ENCODE data around the gene HP.

Gene HP

DNA sequence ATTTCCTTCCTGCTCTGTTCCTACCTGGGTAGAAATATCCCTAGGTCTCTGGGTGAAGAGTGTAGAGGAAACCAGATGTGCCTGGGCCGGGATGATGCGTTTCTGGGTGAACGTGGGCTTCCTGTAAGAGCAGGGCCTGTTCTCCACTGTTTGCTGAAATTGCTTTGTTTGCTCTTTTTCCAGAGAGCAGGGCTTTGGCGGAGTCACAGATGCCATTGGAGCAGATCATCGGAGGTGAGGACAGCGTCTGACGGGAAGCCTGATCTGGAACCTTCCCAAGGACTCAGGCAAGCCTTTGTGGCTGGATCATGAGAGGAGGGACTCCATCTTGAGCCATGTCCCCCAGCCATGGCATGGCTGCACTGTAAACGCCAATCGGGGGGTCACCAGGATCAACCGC, 30.3 kb upstream of the HP start:
- H3K9ac ChIP-seq (ENCODE audit: low read length): peak overlapping the region; percentile 48
- no peak overlapping the region for H2AK5ac ChIP-seq (ENCODE audit: low read length)
- no peak overlapping the region for H3K4me3 ChIP-seq (ENCODE audit: low read depth, low read length)
- no peak overlapping the region for H4K8ac ChIP-seq (ENCODE audit: low read depth, low read length)
- no peaks in the 10 kb centered on the region for H3K79me2 ChIP-seq (ENCODE audit: control insufficient read depth, insufficient read depth, low read length, poor library complexity)
- H3K79me1 ChIP-seq (ENCODE audit: low read length): no peaks in the 10 kb centered on the region
- H2AFZ ChIP-seq (ENCODE audit: insufficient read depth, low read length, poor library complexity): no peak overlapping the region
- H4K91ac ChIP-seq (ENCODE audit: low read depth, low read length): no peak overlapping the region
- no peak overlapping the region for H3K4ac ChIP-seq (ENCODE audit: low read depth, low read length)
- H3K27ac ChIP-seq (ENCODE audit: low read depth, low read length): no peak overlapping the region
- H3K23ac ChIP-seq (ENCODE audit: low read length): no peak overlapping the region
- H4K12ac ChIP-seq (ENCODE audit: low read depth, low read length): no peak overlapping the region
- H2BK12ac ChIP-seq (ENCODE audit: low read length): no peak overlapping the region
- no peaks in the 10 kb centered on the region for H3K9me3 ChIP-seq (ENCODE audit: insufficient read depth, low read depth, low read length)
- no peak for DNase-seq
- no peaks in the 10 kb centered on the region for H3K27me3 ChIP-seq (ENCODE audit: insufficient read depth, low read length)
- no peak overlapping the region for H3K14ac ChIP-seq (ENCODE audit: low read length)
- H3K18ac ChIP-seq (ENCODE audit: low read length): no peak overlapping the region
- H2BK120ac ChIP-seq (ENCODE audit: insufficient read depth, low read length, poor library complexity): no peak overlapping the region
- no peak overlapping the region for H2BK5ac ChIP-seq (ENCODE audit: low read depth, low read length, poor library complexity)
- no peak overlapping the region for H3K4me2 ChIP-seq (ENCODE audit: low read length)
- H3K36me3 ChIP-seq (ENCODE audit: control insufficient read depth in 1 of 2, insufficient read depth in 2 of 2, low read length in 2 of 2): peaks cover 3 to 4% of the 10 kb centered on the region in 2 experiments
- no CpG with 5 or more reads among the region's 10 CpGs for WGBS (ENCODE audit: extremely low coverage, insufficient coverage, insufficient read length)
- no peaks in the 10 kb centered on the region for H3K4me1 ChIP-seq (ENCODE audit: control insufficient read depth in 1 of 2, insufficient read depth in 2 of 2, low read length in 2 of 2)

DNA sequence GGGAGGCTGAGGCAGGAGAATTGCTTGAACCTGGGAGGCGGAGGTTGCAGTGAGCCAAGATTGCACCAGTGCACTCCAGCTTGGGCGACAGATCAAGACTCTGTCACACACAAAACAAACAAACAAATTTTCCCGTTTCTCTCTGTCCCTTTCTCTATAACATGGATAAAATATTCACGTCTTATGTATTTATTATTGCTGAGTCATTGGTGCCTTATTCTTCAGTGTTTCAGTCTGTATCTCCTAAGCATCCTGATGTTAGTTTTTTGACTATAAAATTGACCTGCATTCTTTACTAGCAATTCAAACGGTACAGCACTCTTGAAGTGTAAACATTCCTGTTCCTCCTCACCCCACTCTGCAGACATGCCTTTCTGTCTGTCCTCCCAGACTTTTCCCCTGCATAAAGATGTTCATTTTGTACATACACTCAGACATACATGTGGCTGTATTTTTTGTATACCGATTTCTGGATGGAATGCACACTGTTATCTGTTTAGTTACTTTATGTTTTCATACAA, 29.4 kb upstream of the HP start:
- no peak for DNase-seq
- H4K8ac ChIP-seq (ENCODE audit: low read depth, low read length): no peak overlapping the region
- H3K14ac ChIP-seq (ENCODE audit: low read length): no peak overlapping the region
- H3K4ac ChIP-seq (ENCODE audit: low read depth, low read length): no peak overlapping the region
- no peaks in the 10 kb centered on the region for H3K79me1 ChIP-seq (ENCODE audit: low read length)
- peaks cover 3 to 4% of the 10 kb centered on the region in 2 experiments for H3K36me3 ChIP-seq (ENCODE audit: control insufficient read depth in 1 of 2, insufficient read depth in 2 of 2, low read length in 2 of 2)
- H3K9me3 ChIP-seq (ENCODE audit: insufficient read depth, low read depth, low read length): no peaks in the 10 kb centered on the region
- no peak overlapping the region for H4K12ac ChIP-seq (ENCODE audit: low read depth, low read length)
- no peak overlapping the region for H3K27ac ChIP-seq (ENCODE audit: low read depth, low read length)
- H2BK120ac ChIP-seq (ENCODE audit: insufficient read depth, low read length, poor library complexity): no peak overlapping the region
- no peaks in the 10 kb centered on the region for H3K79me2 ChIP-seq (ENCODE audit: control insufficient read depth, insufficient read depth, low read length, poor library complexity)
- H3K18ac ChIP-seq (ENCODE audit: low read length): no peak overlapping the region
- H3K4me3 ChIP-seq (ENCODE audit: low read depth, low read length): no peak overlapping the region
- no peaks in the 10 kb centered on the region for H3K4me1 ChIP-seq (ENCODE audit: control insufficient read depth in 1 of 2, insufficient read depth in 2 of 2, low read length in 2 of 2)
- no peak overlapping the region for H3K23ac ChIP-seq (ENCODE audit: low read length)
- H2BK12ac ChIP-seq (ENCODE audit: low read length): no peak overlapping the region
- no peak overlapping the region for H3K9ac ChIP-seq (ENCODE audit: low read length)
- no peak overlapping the region for H4K91ac ChIP-seq (ENCODE audit: low read depth, low read length)
- no peak overlapping the region for H2AK5ac ChIP-seq (ENCODE audit: low read length)
- no peaks in the 10 kb centered on the region for H3K27me3 ChIP-seq (ENCODE audit: insufficient read depth, low read length)
- no peak overlapping the region for H2BK5ac ChIP-seq (ENCODE audit: low read depth, low read length, poor library complexity)
- no CpG with 5 or more reads among the region's 6 CpGs for WGBS (ENCODE audit: extremely low coverage, insufficient coverage, insufficient read length)
- no peak overlapping the region for H2AFZ ChIP-seq (ENCODE audit: insufficient read depth, low read length, poor library complexity)
- no peak overlapping the region for H3K4me2 ChIP-seq (ENCODE audit: low read length)

GRCh38 chr16:72025404-72026114, 28.7 kb upstream of the HP start:
- H4K12ac ChIP-seq (ENCODE audit: low read depth, low read length): no peak overlapping the region
- H3K27ac ChIP-seq (ENCODE audit: low read depth, low read length): no peak overlapping the region
- no peaks in the 10 kb centered on the region for H3K9me3 ChIP-seq (ENCODE audit: insufficient read depth, low read depth, low read length)
- no peak overlapping the region for H4K8ac ChIP-seq (ENCODE audit: low read depth, low read length)
- H2BK120ac ChIP-seq (ENCODE audit: insufficient read depth, low read length, poor library complexity): no peak overlapping the region
- H2AFZ ChIP-seq (ENCODE audit: insufficient read depth, low read length, poor library complexity): no peak overlapping the region
- no peak overlapping the region for H3K18ac ChIP-seq (ENCODE audit: low read length)
- no peak overlapping the region for H3K23ac ChIP-seq (ENCODE audit: low read length)
- no peaks in the 10 kb centered on the region for H3K27me3 ChIP-seq (ENCODE audit: insufficient read depth, low read length)
- no CpG with 5 or more reads among the region's 19 CpGs for WGBS (ENCODE audit: extremely low coverage, insufficient coverage, insufficient read length)
- no peak overlapping the region for H3K4me2 ChIP-seq (ENCODE audit: low read length)
- no peaks in the 10 kb centered on the region for H3K4me1 ChIP-seq (ENCODE audit: control insufficient read depth in 1 of 2, insufficient read depth in 2 of 2, low read length in 2 of 2)
- no peak overlapping the region for H2BK12ac ChIP-seq (ENCODE audit: low read length)
- no peak overlapping the region for H2AK5ac ChIP-seq (ENCODE audit: low read length)
- no peak overlapping the region for H3K14ac ChIP-seq (ENCODE audit: low read length)
- DNase-seq: no peak
- H3K79me1 ChIP-seq (ENCODE audit: low read length): no peaks in the 10 kb centered on the region
- no peaks in the 10 kb centered on the region for H3K79me2 ChIP-seq (ENCODE audit: control insufficient read depth, insufficient read depth, low read length, poor library complexity)
- no peak overlapping the region for H3K9ac ChIP-seq (ENCODE audit: low read length)
- H3K36me3 ChIP-seq (ENCODE audit: control insufficient read depth in 1 of 2, insufficient read depth in 2 of 2, low read length in 2 of 2): peaks cover 3 to 4% of the 10 kb centered on the region in 2 experiments
- H3K4me3 ChIP-seq (ENCODE audit: low read depth, low read length): no peak overlapping the region
- H4K91ac ChIP-seq (ENCODE audit: low read depth, low read length): no peak overlapping the region
- H2BK5ac ChIP-seq (ENCODE audit: low read depth, low read length, poor library complexity): no peak overlapping the region
- no peak overlapping the region for H3K4ac ChIP-seq (ENCODE audit: low read depth, low read length)

GRCh38 chr16:72027669-72028378, 26.5 kb upstream of the HP start:
- Histone ChIP-seq H2BK12ac (ENCODE audit: low read length) (no peak overlapping the region), H3K36me3 (ENCODE audit: control insufficient read depth in 1 of 2, insufficient read depth in 2 of 2, low read length in 2 of 2) (peaks cover 0 to 3% of the 10 kb centered on the region in 2 experiments), H3K9me3 (ENCODE audit: insufficient read depth, low read depth, low read length) (no peaks in the 10 kb centered on the region), H2BK5ac (ENCODE audit: low read depth, low read length, poor library complexity) (no peak overlapping the region), H3K14ac (ENCODE audit: low read length) (no peak overlapping the region), H2BK120ac (ENCODE audit: insufficient read depth, low read length, poor library complexity) (no peak overlapping the region), H3K79me2 (ENCODE audit: control insufficient read depth, insufficient read depth, low read length, poor library complexity) (no peaks in the 10 kb centered on the region), H3K27ac (ENCODE audit: low read depth, low read length) (no peak overlapping the region), H4K12ac (ENCODE audit: low read depth, low read length) (no peak overlapping the region), H3K23ac (ENCODE audit: low read length) (no peak overlapping the region), H3K4me1 (ENCODE audit: control insufficient read depth in 1 of 2, insufficient read depth in 2 of 2, low read length in 2 of 2) (no peaks in the 10 kb centered on the region), H2AFZ (ENCODE audit: insufficient read depth, low read length, poor library complexity) (no peak overlapping the region), H3K9ac (ENCODE audit: low read length) (no peak overlapping the region), H3K79me1 (ENCODE audit: low read length) (no peaks in the 10 kb centered on the region), H4K91ac (ENCODE audit: low read depth, low read length) (no peak overlapping the region), H3K4me3 (ENCODE audit: low read depth, low read length) (no peak overlapping the region), H3K18ac (ENCODE audit: low read length) (no peak overlapping the region), H2AK5ac (ENCODE audit: low read length) (no peak overlapping the region), H3K4me2 (ENCODE audit: low read length) (no peak overlapping the region), H3K4ac (ENCODE audit: low read depth, low read length) (no peak overlapping the region), H3K27me3 (ENCODE audit: insufficient read depth, low read length) (no peaks in the 10 kb centered on the region), H4K8ac (ENCODE audit: low read depth, low read length) (no peak overlapping the region)
- DNase-seq: no peak
- WGBS (ENCODE audit: extremely low coverage, insufficient coverage, insufficient read length): no CpG with 5 or more reads among the region's 6 CpGs

Measured in trophoblast cell (in vitro differentiated cells and primary cell).